Measurements from ENCODE around the gene REEP1.
"Not testable (repeated sequence)": the region's sequence is repeated elsewhere in the genome, so short reads cannot be mapped to it uniquely, and the experiment has no call there.

The REEP1 gene

GRCh38 chr2:86243950-86244733, 93.3 kb downstream of the REEP1 start:
- DNase-seq (ENCODE audit: low read depth in 2 of 2) = no peak

- no peak for DNase-seq (ENCODE audit: low read depth in 2 of 2)
Measured at GRCh38 chr2:86243272-86243671, 94.2 kb downstream of the REEP1 start.

- no peak for DNase-seq (ENCODE audit: low read depth in 2 of 2)
Measured at GRCh38 chr2:86241611-86242010, 95.8 kb downstream of the REEP1 start.

- DNase-seq (ENCODE audit: low read depth in 2 of 2) = no peak
Measured at GRCh38 chr2:86240251-86240650, 97.2 kb downstream of the REEP1 start.

GRCh38 chr2:86239745-86240144, 97.7 kb downstream of the REEP1 start:
- DNase-seq (ENCODE audit: low read depth in 2 of 2) = no peak

- no peak for DNase-seq (ENCODE audit: low read depth in 2 of 2)
Measured at GRCh38 chr2:86239326-86239725, 98.1 kb downstream of the REEP1 start.

- no peak for DNase-seq (ENCODE audit: low read depth in 2 of 2)
Measured at GRCh38 chr2:86238354-86238753, 99.1 kb downstream of the REEP1 start.

- no peak for DNase-seq (ENCODE audit: low read depth in 2 of 2)
Measured at GRCh38 chr2:86237172-86237571, 100.3 kb downstream of the REEP1 start.

GRCh38 chr2:86235196-86235980, 102.0 kb downstream of the REEP1 start:
- no peak for DNase-seq (ENCODE audit: low read depth in 2 of 2)

GRCh38 chr2:86234563-86235131, 102.8 kb downstream of the REEP1 start:
- DNase-seq (ENCODE audit: low read depth in 2 of 2) = no peak

GRCh38 chr2:86233436-86233835, 104.0 kb downstream of the REEP1 start:
- no peak for DNase-seq (ENCODE audit: low read depth in 2 of 2)

GRCh38 chr2:86232910-86233309, 104.5 kb downstream of the REEP1 start:
- no peak for DNase-seq (ENCODE audit: low read depth in 2 of 2)

- no peak for DNase-seq (ENCODE audit: low read depth in 2 of 2)
Measured at GRCh38 chr2:86232373-86232784, 105.0 kb downstream of the REEP1 start.

GRCh38 chr2:86231680-86232372, 105.6 kb downstream of the REEP1 start:
- no peak for DNase-seq (ENCODE audit: low read depth in 2 of 2)

- no peak for DNase-seq (ENCODE audit: low read depth in 2 of 2)
Measured at GRCh38 chr2:86230961-86231360, 106.5 kb downstream of the REEP1 start.

GRCh38 chr2:86229221-86229620, 108.2 kb downstream of the REEP1 start:
- DNase-seq (ENCODE audit: low read depth in 2 of 2) = no peak

- DNase-seq (ENCODE audit: low read depth in 2 of 2) = not testable (repeated sequence)
Measured at GRCh38 chr2:86228574-86228973, 108.9 kb downstream of the REEP1 start.

- DNase-seq (ENCODE audit: low read depth in 2 of 2) = no peak
Measured at GRCh38 chr2:86227685-86228084, 109.7 kb downstream of the REEP1 start.

GRCh38 chr2:86226636-86227520, 110.5 kb downstream of the REEP1 start:
- no peak for DNase-seq (ENCODE audit: low read depth in 2 of 2)

- no peak for DNase-seq (ENCODE audit: low read depth in 2 of 2)
Measured at GRCh38 chr2:86226070-86226469, 111.4 kb downstream of the REEP1 start.

- DNase-seq (ENCODE audit: low read depth in 2 of 2) = no peak
Measured at GRCh38 chr2:86225581-86225980, 111.8 kb downstream of the REEP1 start.
